ENCODE data around the gene PNKP.
"Not testable (repeated sequence)": the region's sequence is repeated elsewhere in the genome, so short reads cannot be mapped to it uniquely, and the experiment has no call there.

The PNKP gene

DNA sequence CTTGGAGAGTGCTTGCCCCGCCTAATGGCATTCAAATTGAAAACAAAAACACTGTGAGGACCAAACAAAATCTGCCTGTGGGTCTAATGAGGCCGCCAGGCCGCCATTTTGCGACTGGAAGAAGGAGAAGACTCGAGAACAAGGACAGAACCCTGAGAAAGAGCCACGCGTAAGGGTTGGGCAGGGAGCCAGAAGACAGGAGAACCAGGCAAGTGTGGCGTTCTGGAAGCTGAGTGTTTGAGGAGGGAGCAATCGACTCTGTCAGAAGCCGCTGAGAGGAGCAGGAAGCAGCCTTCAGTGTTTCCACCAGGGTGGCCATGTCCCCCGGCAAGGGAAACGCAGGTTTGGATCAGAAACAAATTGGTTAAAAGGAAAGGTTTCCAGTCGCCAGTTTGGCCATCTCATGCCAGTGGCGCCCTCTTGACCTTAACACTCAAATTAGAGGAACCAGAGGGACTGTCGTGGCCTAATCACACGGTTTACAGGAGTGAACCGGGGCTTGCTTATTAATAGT lies 26.6 kb downstream of the PNKP start:
- no peak for DNase-seq

DNA sequence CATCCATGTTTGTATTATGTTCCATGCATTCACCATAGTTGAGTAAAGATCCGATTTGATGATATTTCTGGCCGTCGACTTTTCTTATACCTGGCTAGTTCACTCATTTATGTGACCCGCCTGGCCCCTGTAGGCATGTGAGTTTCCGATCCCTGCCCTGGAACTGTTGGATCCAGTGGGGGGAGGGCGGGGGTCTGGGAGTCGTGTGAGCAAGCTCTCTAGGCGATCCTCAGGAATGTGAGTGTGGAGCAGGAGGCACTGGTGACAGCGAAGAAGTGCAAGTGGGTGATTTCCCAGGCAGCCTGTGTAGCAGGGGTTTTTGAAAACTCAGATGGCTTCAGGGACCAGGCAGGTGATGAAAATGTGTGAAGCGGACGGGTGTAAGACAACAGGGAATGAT lies 27.1 kb downstream of the PNKP start:
- DNase-seq, result no peak

DNA sequence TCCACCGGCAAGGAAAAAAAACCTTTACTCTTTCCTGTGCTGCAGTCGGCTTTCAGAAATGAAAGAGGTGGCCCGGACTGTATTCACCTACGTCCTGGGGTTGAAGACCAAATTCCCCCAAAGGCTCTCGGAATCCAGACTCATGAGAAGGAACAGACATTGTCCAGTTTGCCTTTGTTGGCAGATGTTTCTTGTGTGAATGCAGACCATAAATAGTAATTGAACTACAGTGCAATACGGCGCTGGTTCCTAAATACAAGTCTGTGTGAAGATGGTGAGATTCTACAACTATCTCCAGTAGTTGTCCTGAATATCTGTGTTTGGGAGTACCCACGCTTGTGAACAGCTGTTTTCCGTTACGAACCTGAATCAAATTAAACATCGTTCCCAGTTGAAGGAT lies 27.7 kb downstream of the PNKP start:
- DNase-seq, result no peak

DNA sequence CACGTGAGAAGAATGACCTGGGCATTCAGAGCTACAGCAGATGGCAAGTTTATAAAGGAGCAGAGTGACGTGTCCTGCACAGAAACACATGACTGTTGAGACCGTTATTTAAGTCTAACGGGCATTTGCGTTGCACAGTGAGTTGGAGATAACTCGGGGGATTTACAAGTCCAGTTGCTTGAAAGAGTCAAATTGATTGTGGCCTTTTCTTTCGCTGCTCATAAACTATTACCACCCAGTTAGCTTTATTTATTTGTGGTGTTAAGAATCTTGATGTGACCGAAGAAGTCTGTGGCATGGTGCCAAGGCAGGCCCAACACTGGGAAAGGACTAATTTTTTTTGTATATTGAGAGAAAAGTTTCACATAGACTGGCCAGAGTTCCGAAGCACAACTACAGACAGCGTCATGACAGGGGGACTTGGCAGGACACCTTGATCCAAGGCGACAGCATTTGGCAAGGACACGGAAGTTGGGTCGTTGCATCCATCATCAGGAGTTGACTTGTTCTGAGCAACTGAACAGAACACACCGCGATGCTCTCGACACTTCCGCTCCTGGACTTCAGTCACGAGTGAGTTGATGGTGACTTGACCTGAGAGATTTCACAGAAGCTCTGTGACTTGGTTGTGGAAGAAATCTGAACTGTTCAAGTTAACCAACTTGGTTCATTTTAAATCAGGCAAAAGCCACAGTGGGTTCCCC lies 28.3 kb downstream of the PNKP start:
- no peak for DNase-seq

DNA sequence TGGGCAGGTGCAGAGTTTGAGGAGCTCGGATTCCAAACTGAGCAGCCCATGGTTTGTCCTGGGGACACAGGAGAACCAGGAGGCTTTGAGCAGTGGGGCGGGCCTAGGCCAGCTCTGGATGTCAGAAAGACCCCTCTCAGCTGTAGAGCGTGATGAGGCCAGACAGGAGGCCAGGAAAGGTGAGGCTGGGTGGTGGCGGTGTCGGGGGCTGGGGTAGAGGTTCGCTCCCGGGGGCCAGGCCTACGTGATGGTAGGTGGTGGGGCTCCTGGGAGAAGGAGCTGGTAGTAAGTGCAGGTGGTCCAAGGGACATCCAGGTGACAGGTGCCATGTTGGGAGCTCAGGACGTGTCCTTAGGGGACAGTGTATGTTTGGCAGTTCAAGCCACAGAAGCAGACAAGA lies 30.0 kb downstream of the PNKP start:
- DNase-seq, result no peak

DNA sequence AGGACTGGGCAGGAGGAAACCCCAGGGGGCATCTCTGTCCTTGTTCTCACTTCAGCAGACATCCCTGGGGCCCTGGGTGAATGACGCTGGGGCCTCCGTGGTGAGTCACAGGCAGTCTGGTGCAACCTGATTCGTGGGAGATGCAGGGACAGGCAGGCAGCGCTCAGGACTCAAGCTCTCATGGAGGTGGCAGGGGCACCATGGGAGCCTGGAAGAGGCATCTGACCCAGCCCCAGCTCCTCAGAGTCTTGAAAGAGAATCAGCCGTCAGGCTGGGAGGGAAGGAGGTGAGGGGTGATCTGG lies 30.4 kb downstream of the PNKP start:
- no peak for DNase-seq

DNA sequence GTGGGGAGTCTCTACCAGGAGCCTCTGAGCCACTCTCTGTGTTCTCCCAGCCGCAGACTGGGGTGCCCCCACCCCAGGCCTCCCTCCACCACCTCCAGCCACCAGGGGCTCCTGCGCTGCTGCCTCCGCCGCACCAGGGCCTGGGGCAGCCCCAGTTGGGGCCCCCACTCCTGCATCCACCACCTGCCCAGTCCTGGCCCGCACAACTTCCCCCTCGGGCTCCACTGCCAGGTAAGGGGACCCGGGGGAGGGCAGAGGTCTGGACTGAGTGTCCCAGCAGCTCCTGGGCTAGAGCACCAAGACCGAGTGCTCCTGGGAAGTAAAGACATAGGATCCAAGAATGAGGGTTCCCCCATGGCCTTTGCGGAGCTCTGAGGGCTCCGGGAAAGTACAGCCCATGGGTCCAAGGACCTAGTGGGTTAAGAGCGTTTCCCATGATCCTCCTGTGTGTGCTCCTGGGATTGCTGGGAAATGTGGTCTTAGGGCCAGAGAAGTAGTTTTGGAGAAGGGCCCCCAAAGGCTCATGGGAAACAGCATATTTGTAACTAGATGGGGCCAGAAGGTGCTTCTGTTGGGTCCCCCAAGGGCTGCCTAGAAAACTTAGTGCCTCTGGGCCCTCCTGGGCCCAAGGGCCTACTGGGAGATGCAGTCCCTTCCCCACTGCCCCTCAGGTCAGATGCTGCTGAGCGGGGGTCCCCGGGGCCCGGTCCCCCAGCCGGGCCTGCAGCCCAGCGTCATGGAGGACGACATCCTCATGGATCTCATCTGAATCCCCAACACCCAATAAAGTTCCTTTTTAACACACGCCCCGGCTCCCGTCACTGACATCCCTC lies 31.0 kb downstream of the PNKP start:
- no peak for DNase-seq

DNA sequence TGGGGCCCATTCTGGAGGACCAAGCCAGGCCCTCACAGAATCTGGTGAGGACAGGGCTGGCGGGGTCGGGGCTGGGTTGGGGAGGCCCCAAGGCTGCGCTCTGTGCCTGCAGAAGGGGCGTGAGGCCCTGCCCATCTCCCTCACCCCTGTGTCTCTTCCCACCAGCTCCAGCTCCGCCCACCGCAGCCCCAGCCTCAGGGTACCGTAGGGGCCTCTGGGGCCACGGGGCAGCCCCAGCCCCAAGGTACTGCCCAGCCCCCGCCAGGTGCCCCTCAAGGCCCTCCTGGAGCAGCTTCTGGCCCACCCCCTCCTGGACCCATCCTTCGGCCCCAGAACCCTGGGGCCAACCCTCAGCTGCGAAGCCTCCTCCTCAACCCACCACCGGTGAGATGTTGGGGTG lies 31.8 kb downstream of the PNKP start:
- no peak for DNase-seq

DNA sequence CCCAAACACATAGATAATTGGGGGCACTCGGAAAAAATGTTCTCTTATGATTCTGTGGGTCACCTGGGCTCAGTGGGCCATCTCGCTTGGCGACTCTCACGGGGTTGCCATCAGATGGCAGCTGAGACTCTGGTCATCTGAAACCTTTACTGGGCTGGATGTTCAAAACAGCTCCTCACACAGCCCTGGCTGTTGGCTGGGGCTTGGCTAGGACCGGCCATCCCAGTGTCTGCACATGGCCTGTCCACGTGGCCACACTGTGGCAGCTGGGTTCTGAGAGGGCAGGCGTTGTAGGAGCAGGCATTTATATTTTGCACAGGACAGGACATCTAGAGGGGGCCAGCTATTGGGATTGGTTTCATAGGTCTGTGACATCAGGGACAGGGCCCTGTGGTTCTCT lies 33.8 kb downstream of the PNKP start:
- no peak for DNase-seq

DNA sequence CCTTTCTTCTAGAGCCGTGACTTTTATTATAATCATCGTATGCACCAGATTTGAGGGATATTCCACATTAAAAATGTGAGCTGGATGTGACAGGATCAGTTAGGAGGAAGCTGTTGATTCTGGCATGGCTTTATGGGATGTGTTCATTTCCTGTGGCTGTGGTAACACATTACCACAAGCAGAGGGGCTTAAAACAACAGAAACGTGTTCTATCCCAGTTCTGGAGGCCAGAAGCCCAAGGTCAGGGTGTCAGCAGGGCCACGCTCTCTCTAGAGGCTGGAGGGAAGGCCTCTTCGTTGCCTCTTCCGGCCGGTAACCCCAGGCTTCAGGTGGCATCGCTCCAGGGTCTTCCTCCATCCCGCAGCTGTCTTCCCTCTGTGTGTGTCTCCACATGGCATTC lies 34.8 kb downstream of the PNKP start:
- no peak for DNase-seq

DNA sequence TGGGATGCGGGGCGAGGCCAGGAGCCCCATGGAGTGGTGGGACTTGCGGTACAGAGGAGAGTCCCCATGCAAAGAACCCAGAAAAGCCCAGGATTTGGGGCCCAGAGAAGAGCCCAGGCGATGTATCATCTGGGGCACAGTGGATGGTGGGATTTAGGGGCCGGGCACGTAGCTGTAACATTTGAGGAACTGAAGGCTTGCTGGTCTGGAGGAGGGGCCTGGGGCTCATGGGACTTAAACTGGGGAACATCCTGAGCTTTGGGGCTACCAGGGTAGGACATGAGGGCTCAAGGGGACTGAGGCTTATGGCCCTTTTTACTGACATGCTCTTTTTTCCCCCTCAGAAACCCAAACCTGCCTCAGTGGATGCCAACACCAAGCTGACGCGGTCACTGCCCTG lies 35.8 kb downstream of the PNKP start:
- DNase-seq, result no peak

DNA sequence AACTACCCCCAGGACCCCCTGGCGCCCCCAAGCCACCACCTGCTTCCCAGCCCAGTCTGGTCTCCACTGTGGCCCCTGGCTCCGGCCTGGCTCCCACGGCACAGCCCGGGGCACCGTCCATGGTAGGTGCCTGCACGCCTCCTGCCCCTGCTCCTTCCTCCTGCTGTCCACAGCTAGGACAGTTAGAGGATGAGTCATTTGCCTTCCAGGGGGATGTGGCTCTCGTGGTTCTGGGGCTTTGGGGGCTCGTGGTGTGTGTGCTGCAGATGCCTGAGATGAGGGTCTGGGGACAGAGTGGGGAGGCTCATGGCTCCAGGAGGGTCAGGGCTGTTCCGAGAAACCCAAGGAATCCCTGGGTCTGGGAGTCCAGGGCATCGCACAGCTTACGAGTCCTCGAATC lies 36.6 kb downstream of the PNKP start:
- no peak for DNase-seq

DNA sequence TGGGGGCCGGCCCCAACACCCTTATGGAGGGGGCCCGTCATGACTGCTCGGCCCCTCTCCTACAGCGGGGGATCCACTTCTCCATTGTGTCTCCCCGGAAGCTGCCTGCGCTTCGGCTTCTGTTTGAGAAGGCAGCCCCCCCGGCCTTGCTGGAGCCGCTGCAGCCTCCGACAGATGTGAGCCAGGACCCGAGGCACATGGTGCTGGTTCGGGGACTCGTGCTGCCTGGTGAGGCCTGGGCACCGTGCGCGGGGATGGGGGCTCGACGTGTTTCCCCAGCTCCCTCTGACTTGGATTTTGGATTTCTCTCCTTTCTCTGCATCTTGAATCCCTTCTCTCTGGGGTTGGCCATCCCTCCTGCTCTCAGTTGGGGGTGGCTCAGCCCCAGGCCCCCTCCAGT lies 37.7 kb downstream of the PNKP start:
- DNase-seq, result no peak

DNA sequence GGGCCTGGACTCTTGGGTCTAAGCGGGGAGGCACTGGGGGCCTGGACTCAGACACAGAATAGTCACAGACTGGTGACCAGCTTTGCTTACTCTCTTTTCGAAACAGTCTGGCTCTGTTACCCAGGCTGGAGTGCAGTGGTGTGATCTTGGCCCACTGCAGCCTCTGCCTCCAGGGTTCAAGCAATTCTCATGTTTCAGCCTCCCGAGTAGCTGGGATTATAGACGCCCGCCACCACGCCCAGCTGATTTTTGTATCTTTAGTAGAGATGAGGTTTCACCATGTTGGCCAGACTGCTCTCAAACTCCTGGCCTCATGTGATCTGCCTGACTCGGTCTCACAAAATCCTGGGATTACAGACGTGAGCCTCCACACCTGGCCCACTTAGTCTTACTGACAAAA lies 38.2 kb downstream of the PNKP start:
- DNase-seq, result no peak

DNA sequence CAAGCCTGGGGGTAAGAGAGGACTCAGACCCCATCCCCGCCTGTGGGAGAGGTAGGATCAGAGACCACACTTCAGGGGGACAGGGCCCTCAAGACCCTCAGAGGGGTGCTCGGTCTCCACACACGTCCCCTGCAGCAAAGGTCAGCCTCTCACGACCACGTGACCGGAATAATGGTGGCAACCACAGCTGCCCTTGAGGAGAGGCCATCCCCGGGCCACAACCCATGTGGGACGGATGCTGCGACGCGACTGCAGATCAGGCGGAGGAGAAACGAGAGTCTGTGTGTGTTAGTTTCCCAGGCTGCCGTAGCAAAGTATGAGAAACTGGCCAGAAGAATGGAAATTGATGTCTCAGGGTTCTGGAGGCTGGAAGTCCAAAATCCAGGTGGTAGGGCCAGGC lies 40.3 kb downstream of the PNKP start:
- no peak for DNase-seq

DNA sequence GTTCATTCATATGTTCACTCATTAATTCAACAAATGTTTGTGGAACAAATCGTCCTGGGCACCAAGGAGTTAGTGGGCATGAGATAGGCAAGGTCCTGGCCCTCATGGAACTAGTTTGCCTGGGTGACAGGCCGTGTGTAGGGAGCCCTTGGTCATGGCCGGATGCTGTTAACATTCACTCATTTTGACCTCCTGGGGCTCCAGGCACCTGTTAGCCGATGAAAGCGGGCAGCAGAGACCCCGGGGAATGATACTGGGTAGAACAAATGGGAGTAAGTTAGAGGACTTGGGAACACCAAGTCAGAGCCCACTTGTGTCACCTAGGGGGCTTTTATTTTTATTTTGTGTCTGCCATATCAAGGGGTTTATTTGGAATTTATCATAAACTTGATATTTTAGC lies 42.7 kb downstream of the PNKP start:
- DNase-seq, result no peak

DNA sequence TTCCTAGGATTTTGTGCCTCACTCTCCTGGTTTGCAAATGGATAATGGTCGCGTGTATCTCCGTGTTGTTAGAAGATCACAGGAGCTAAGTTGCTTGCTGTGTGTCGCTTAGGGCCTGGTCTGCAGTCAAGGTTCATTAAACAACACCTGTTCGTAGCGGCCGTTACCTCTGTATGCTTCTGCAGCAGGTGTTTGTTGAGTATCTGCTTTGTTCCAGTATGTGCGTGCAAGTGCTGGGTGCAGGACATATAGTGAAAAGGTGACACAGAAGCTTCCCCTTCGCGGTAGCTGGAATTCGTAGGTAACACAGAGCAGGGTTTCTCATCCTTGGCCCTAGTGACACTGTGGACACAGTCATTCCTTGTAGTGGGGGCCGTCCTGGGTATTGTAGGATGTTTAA lies 43.9 kb downstream of the PNKP start:
- no peak for DNase-seq

DNA sequence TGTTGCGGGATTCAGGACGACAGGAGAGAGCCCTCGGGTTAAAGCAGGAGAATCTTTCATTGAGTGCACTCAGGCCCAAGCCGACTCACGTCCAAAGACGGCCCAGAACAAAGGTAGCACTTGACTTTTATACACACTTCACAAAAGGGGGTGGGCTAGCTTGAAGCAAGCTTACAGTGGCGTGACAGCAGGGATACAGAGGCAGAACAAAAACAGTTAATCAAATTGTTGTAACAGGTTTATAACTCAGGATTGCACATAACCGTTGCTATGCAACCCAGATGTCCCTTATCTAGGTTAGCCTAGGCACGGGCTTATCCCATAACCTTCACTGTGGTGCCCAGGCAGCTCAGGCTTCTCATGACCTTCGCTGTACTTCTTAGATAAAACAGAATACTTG lies 47.3 kb downstream of the PNKP start:
- DNase-seq, result no peak

DNA sequence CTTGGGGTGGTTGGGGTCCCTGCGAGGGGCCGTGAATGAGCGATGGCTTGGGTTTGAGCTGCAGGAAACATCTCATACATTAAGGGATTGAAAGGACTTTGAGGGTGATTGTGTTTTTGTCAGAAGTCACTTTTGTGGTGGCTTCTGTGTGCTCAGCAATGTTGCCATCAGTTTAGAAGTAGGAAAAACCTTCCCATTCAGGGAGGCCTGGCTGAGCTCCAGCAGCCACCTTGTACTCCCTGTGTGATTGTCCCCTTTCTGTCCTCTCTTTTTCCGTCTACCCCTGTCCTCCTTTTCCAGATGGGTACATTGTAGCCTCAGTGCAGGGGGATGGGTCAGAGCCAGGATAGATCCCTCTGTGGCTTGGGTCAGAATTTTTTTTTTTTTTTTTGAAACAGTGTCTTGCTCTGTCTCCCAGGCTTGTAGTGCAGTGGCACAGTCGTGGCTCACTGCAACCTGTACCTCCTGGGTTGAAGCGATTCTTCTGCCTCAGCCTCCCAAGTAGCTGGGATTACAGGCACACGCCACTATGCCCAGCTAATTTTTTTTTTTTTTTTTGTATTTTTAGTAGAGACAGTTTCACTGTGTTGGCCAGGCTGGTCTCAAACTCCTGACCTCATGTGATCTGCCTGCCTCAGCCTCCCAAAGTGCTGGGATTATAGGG lies 47.8 kb downstream of the PNKP start:
- DNase-seq, result not testable (repeated sequence)

DNA sequence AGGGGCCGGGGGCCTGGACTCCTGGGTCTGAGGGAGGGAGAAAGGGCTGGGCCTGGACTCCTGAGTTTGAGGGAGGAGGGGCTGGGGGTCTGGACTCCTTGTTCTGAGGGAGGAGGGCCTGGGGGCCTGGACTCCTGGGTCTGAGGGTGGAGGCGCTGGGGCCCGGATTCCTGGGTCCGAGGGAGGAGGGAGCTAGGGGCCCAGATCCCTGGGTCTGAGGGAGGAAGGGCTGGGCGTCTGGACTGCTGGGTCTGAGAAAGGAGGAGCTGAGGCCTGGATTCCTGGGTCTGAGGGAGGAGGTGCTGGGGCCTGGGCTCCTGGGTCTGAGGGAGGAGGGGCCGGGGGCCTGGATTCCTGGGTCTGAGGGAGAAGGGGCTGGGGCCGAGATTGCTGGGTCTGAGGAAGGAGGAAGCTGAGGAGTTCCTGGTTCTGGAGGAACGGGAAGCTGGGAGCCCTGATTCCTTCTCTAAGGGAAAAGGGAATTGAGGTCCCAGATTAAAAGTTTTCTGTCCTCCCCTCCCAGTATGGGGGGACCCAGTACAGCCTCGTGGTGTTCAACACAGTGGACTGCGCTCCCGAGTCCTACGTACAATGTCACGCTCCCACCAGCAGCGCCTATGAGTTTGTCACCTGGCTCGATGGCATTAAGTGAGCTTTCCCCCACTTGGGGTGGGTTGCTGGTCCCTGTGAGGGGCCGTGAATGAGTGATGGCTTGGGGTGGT lies 48.6 kb downstream of the PNKP start:
- DNase-seq, result no peak

DNA sequence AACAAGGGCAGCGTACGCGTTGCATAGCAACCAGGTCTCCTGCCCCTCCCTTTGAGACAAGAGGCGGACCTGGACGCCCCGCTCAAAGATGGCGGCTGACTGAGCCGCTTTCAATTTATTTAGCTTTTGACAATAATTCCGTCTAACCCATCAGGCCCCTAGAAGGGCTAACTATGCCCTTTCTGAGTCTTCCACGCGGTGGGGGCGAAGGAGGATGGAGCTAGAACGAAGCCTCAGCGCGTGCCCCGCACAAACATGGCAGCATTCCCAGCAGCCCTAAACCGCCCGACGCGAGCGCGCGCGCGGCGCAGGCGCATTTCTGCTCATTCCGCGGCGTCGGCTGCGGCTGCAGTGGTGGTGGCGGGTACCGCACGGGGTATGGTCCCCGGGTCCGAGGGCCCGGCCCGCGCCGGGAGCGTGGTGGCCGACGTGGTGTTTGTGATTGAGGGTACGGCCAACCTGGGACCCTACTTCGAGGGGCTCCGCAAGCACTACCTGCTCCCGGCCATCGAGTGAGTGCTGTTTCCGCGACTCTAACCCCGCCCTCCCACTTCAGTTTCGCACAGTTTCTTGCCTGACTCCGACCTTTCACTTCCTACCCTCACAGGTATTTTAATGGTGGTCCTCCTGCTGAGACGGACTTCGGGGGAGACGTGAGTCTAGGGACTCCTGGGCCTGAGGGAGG lies 49.3 kb downstream of the PNKP start, which contains the start of gene MED25:
Gene MED25 (plus strand): TSS at position 326 of the 685 bp plus-strand sequence. CDS start 53 bp downstream, at position 379.
- peak; percentile 79 for DNase-seq

DNA sequence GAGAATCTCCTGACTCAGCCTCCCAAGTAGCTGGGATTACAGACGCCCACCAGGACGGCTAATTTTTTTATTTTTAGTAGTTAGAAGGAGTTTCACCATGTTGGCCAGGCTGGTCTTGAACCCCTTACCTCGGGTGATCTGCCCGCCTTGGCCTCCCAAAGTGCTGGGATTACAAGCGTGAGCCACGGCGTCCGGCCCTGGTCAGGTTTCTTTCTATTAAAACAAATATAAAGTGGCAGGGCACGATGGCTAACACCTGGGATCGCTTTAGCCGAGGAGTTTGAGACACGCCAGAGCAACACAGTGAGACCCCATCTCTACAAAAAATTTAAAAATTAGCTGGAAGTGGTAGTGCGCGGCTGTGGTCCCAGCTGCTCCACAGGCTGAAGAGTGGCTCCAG lies 50.8 kb downstream of the PNKP start:
- no peak for DNase-seq

DNA sequence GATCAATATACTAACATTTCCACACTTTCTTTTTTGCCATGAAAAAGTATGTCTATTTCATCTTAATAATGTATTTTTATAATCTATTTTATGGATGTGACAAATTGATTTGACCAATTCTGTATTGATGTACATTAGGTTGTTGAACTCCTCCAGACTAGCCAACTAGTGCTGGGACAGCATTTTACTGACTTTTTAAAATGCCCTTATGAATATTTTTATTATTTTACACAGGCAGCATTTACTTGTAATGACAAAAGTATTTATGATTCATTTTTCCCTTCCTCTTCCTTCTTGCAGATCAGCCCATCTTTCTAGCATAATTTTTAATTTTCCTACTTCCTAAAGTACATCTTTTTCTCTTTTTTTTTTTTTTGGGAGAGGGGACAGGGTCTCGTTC lies 53.4 kb downstream of the PNKP start:
- DNase-seq, result no peak
